Kidney (tissue), 14 donors: ENCODE results near the gene TADA2A. TPM values are rescaled to one million over a fixed set of nuclear protein-coding genes. Genes with fewer than 3 reads are reported as not detected.
A peak's percentile ranks its signal among the peaks of the same experiment; 100 is the strongest.

ENCODE experiments used
- DNase-seq, 5 donors: peaks; one replicate each; pipeline ENCODE4 v3.0.0-alpha.2; 2013 to 2020
- FAIRE-seq: peaks from 2 replicates; lab custom pipeline; 2012; peaks lifted over from hg19 to GRCh38; lab: Jason Lieb, UNC
- H3K27ac ChIP-seq, 2 donors: one replicate each; pipeline ENCODE4 v1.7.0; 2013; ENCODE audit warnings: low read depth in 2 of 2, low read length in 2 of 2, inconsistent platforms in 1 of 2
- H3K27me3 ChIP-seq: one replicate; pipeline ENCODE4 v1.7.1; 2013; ENCODE audit warnings: low read length, inconsistent platforms; ENCODE audit not compliant: control insufficient read depth, insufficient read depth
- H3K36me3 ChIP-seq, 3 donors: one replicate each; pipeline versions ENCODE4 v1.7.0 to v1.7.1; 2013; ENCODE audit warnings: low read length in 3 of 3, control low read depth in 1 of 3, inconsistent platforms in 1 of 3; ENCODE audit not compliant: insufficient read depth in 3 of 3, control insufficient read depth in 2 of 3
- H3K4me1 ChIP-seq, 3 donors: one replicate each; pipeline versions ENCODE4 v1.7.0 to v1.7.1; 2013; ENCODE audit warnings: low read length in 3 of 3, inconsistent platforms in 1 of 3, low read depth in 1 of 3; ENCODE audit not compliant: control insufficient read depth in 2 of 3, insufficient read depth in 2 of 3
- H3K4me3 ChIP-seq, 3 donors: one replicate each; pipeline versions ENCODE4 v1.7.0 to v1.8.1; 2013; ENCODE audit warnings: low read length in 3 of 3, control low read depth in 1 of 3, inconsistent platforms in 1 of 3
- H3K9ac ChIP-seq, 3 donors: one replicate each; pipeline versions ENCODE4 v1.7.0 to v1.7.1; 2013; ENCODE audit warnings: low read length in 3 of 3, control low read depth in 1 of 3, inconsistent platforms in 1 of 3
- H3K9me3 ChIP-seq, 3 donors: one replicate each; pipeline versions ENCODE4 v1.7.0 to v1.7.1; 2013; ENCODE audit warnings: low read length in 3 of 3, control low read depth in 1 of 3, inconsistent platforms in 1 of 3; ENCODE audit not compliant: control insufficient read depth in 2 of 3, insufficient read depth in 1 of 3
- intact Hi-C: fragments of 100-400 bp; cut with DNase I; formaldehyde crosslinking; loops from one replicate; pipeline ENCODE4 v1.11.1; 2022
- polyA plus RNA-seq: library from polyadenylated mRNA; stranded (reverse); fragments of 350-450 nt; fragmentation: Illumina TruSeq; extraction: RNeasy Lipid Tissue Mini Kit (QIAGEN cat#74804); gene quantifications from one replicate; pipeline ENCODE4 v1.2.3, GENCODE V29; 2014; ENCODE audit warnings: low read depth, low replicate concordance; ENCODE audit not compliant: insufficient read depth
- total RNA-seq: library from RNA; stranded (reverse); fragmentation: NEBNext Ultra II Directional; extraction: Animal tissue kit (Norgen Biotek cat#: 25700); gene quantifications from one replicate; pipeline ENCODE4 v1.2.1, GENCODE V29; 2021
- TF ChIP-seq, protein P1 (sequence below): IDR thresholded peaks from 3 replicates; pipeline ENCODE4 v1.5.1; 2012; ENCODE audit warnings: mild to moderate bottlenecking, moderate library complexity, borderline replicate concordance; ENCODE audit not compliant: insufficient read depth; ENCODE audit errors: extremely low read depth
- donor health status: control.
- donor health status: control.
- donor health status: control.
- donor health status: control.
- donor health status: control.
- donor health status: DM: yes; HTN: yes; CAD: no.
- donor health status: Normal renal cell carcinoma (clear cell type).

TADA2A gene
- total and polyA plus RNA-seq, 2 donors from 2014 or later, result 6.6 to 26.0 TPM

DNA sequence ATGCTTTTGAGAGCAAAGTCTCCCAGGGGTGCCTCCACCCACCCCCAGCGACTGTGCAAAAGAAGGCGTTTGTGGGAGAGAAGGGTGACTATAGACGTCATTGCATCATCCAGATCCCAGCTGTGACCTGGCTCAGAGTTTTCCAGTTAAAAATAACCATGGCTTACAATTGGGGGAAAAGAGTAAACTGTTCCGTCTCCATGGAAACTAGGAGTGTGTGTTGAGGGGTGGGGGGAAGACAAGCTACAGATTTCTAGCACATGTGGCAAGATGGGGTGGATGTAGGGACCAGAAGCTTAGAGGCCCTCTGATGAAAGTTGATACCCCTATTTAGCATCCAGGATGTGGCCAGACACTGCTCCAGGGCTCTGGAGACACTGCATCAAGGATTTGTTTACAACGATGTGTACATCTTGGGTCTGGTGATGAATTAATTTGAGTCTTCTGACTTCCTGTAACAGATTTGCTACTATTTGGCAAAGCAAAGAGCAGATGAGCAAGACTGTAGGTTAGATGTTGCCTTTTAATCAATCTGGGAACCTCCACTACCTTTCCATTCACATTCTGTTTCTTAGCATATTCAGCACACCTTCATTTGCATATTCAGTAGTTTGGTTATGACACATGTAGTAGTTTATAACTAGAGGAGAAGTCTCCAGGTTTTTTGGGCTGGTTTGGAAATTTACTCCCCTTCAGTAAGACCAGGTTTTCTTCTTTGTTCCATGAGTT lies 76.8 kb downstream of the TADA2A start:
- Histone ChIP-seq H3K4me1 (peaks cover 0 to 6% (median 0%) of the 10 kb centered on the region in 3 donors), H3K9ac (no peak overlapping the region), H3K27me3 (no peaks in the 10 kb centered on the region), H3K9me3 (no peaks in the 10 kb centered on the region), H3K36me3 (peaks cover 0 to under 1% (median 0%) of the 10 kb centered on the region in 3 donors), H3K27ac (no peak overlapping the region), H3K4me3 (no peak overlapping the region)
- intact Hi-C loops, result no loop called here
- FAIRE-seq (no peak), DNase-seq (peak in 1 of 5 donors; percentile 30)
- TF ChIP-seq, protein P1, sequence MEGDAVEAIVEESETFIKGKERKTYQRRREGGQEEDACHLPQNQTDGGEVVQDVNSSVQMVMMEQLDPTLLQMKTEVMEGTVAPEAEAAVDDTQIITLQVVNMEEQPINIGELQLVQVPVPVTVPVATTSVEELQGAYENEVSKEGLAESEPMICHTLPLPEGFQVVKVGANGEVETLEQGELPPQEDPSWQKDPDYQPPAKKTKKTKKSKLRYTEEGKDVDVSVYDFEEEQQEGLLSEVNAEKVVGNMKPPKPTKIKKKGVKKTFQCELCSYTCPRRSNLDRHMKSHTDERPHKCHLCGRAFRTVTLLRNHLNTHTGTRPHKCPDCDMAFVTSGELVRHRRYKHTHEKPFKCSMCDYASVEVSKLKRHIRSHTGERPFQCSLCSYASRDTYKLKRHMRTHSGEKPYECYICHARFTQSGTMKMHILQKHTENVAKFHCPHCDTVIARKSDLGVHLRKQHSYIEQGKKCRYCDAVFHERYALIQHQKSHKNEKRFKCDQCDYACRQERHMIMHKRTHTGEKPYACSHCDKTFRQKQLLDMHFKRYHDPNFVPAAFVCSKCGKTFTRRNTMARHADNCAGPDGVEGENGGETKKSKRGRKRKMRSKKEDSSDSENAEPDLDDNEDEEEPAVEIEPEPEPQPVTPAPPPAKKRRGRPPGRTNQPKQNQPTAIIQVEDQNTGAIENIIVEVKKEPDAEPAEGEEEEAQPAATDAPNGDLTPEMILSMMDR, result no peak

DNA sequence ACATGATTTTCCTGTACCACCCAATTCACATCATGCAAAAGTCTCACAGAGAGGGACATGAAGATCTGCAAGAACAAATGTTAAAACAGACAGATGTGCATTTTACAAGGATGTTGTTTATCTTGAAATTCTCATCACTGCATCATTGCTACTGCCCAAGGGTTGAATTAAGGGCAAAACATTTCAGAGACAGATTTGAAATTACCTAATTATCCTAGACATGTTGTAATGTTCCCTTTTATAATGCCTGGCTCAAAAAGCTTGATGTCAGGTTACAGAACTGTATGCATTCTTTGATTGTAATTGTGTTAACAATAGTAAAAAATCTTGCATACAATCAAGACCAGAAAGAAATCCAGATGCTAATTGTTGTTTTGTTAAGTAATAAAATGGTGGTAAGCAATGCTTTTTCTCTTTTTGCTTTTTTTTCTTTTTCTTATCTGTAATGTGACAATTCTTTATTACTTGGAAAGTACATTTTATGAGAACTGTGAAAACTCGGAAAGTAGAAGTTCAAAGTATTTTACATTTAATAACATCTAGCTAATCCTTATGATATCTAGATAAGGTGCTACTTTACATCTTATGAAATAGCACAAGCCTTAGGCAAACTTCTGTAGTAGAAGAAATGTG lies 79.4 kb downstream of the TADA2A start:
- no peak for DNase-seq
- no peak overlapping the region for H3K4me3 ChIP-seq
- FAIRE-seq, result no peak
- H3K27ac ChIP-seq, result no peak overlapping the region
- H3K27me3 ChIP-seq, result no peaks in the 10 kb centered on the region
- intact Hi-C loops, result no loop called here
- TF ChIP-seq, protein P1, result no peak
- H3K9ac ChIP-seq, result no peak overlapping the region
- H3K36me3 ChIP-seq, result no peaks in the 10 kb centered on the region
- H3K9me3 ChIP-seq, result no peaks in the 10 kb centered on the region
- H3K4me1 ChIP-seq, result peaks cover 2 to 8% (median 6%) of the 10 kb centered on the region in 3 donors

DNA sequence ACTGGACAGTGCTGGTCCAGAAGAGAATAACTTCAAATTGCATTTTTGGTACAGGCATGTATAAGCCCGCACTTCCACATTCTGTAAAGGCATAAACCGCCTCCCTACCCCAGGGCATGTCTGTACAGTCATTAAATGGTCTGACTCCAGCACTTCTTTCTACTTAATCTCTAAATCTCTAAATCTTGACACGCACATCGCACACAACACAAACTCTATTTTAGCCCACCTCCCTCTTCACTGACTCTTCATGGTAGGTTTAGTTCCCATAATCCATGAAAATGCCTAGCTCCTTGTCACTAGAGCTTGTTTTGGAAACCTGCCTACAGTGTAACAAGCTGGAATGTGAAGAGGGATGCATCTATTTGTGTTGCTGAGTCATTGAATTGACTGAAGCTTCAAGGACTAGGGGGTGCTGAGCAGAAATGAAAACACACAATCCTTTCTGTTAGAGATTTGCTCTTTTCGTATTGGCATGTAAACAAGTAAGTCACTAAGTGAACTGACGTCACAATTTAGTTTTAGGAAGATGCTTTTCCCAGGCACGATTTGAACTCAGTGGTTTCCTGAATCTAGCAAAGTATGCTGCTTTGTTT lies 81.4 kb downstream of the TADA2A start:
- no peaks in the 10 kb centered on the region for H3K27me3 ChIP-seq
- peaks cover 5 to 8% (median 6%) of the 10 kb centered on the region in 3 donors for H3K4me1 ChIP-seq
- no peaks in the 10 kb centered on the region for H3K9me3 ChIP-seq
- peak overlapping the region; percentile 45 to 92 for H3K27ac ChIP-seq
- intact Hi-C loops, result no loop called here
- TF ChIP-seq, protein P1, result no peak
- DNase-seq (peak in 2 of 5 donors; percentile 67 to 80), FAIRE-seq (no peak)
- peak overlapping the region; percentile 60 to 77 (median 70) for H3K4me3 ChIP-seq
- no peaks in the 10 kb centered on the region for H3K36me3 ChIP-seq
- H3K9ac ChIP-seq, result peak overlapping the region in 2 of 3 donors; percentile 37 to 57
